ENCODE data around the gene FKBP14.
"Not testable (repeated sequence)": the region's sequence is repeated elsewhere in the genome, so short reads cannot be mapped to it uniquely, and the experiment has no call there.

Gene FKBP14

DNA sequence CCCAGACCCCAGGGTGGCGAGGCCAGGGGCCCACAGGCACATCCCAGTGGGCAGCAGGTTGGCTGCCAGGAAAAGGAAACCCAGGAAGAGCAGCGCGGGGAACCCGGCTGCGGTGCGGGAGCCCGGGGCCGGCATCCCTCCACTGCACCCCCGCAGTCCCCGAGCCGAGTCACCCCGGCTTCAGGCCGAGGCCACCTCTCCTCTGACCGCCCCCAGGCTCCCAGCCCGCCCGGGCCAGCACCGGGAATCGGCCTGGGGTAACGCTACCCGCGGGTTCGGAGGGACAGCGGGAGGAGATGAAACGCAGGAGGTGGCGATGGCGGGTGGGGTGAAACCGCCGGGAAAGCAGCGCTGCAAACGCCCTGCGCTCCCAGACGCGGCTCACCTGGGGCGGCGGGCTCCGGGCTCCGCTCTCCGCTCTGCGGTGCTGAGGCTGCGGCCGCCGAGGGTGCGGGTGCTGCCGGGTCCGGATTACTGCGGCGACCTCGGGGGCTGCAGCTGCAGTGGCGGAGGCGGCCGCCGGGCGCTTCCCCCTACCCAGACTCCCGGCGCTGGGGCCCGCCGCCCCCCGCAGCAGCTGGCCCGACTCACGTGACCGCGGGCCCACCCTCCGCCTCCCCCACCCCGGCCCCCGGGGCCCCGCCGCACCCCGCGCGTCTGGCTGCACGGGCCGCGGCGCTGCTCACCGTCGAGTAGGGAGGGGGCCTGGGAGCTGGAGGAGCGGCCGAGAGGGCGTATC, 37.1 kb downstream of the FKBP14 start, which contains the start of gene SCRN1:
Gene SCRN1, minus strand, starts transcription at position 545 of the 739 bp plus-strand sequence. CDS start 20,734 bp downstream, outside the sequence.
- no peak for DNase-seq

DNA sequence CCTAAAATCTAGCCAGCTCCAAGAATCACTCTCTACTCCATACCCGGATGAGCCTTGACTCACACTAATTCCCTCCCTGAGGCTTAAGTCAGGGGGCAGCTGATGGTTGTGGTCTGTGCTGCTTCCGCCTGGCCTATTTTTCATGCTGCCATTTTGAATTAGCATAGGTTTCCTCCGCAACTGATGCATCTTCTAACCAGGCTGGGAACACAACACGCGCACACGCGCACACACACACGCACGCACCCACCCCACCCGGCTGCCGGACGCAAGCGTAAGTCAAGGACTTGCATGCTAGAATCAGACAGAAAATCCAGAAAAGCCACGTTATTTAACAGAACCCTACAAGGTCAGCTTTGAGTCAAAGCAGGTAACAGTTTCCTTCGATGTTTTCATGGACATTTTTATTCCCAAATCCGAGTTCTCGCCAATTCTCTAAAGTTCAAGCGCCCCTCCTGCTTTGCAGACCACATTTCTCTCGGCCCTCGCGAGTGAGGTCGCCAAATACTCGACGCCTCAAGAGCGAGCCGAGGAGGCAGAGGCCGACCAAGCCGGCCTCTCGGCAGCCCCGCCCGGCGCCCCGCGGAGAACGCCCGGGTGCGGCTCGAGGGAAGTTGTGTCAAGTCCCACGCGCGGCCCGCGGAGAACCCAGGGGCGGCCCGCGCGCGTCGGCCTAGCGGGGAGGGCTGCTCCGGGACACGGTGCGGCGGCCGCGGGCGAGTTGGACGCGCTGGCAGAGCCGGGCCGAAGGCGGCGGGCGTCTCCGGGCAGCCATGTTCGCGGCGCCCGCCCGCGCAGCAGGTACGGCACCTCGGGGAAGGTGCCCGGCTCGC, 37.9 kb downstream of the FKBP14 start:
- no peak for DNase-seq

DNA sequence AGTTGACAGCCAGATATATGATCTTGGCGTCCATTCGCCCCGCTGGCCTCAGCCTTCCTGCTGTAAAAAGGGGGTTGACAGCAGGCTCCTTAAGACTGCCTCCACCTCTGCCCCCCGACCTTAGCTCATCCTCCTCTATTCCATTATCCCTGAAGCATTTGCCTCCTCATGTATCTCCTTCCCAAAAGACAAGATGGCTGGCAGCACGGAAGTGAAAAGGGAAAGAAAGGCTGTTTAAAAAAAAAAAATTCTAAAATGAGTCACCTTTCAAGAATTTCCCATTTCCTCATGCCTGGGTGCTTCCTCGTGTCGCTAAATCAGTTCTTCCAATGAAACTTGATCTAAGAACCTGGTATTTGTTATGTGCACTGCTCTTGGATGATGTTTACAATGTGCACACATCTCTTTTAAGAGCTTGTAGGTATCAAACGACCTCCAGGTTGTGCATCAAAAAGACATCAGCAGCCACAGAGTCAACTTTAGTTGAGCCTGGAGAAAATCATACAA, 38.6 kb downstream of the FKBP14 start:
- DNase-seq: no peak

DNA sequence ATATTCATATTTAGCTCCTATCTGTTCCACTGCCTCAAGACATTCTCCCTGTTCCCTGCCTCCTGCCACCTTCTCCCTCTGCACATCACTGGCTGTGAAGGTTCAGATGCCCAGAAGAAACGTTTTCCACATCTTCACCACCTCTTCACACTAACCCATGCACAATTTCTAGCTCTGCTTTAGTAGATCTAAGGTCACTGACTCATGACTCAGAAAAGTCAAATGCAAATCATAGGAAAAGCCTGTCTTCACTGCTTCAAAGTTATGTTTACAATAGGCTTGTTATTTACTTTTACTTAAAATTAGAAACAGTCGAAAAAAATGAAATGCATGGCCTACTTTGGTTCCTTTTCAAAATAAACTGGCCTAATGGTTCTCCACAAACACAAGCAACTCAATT, 39.4 kb downstream of the FKBP14 start:
- DNase-seq: no peak

DNA sequence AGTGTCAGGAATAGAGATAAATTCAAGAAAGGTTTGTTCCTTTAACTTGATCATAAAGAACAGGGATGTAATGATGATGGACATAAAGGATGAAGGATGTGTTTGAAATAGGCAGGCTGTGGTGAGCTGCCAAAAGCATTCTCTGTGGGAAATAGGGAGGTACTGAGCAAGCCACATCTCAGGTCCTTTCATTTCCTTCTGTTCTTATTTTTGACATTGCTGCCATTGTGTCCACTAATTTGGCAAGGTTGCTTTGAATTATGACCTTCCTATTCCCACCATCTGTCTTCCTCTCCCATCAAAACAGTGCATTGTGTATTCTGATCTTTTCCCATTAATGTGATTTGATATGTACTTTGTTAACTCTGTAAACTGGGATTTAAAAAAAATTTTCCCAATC, 46.4 kb downstream of the FKBP14 start:
- no peak for DNase-seq

DNA sequence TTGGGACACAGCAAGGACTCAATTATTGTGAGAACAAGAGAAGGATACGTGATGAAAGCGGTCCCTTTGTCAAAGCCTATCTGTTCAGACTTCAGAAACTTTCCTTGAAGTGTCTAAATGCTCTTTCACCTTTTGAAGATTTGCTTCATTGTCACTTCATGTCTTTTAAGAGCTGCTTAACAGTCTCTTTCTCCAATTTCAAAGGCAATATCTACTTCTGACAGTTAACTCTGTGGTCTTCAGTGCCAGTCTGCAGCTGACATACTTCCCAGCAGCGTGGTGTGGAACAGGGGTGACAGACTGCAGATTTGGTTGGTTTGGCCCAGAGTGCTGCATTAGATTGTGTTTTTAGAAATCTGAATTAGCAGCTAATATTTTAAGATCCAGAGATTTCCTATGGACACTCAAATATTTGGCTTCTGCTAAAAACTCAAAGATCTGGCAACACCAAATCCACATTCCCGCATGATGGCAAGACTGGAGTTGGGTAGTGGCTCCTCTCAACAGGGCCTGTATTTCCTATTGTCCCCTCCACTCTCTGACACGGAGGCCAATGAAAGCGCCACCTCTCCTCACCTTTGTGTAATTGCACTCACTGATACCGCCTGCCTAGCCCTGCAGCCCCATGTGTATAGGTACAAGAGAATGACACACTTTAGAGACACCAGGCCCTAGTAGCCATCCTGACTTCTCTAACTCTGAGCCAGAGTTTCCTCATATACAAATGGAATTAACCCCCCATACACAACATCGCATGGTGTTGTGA, 48.4 kb downstream of the FKBP14 start:
- peak; percentile 4 for DNase-seq

DNA sequence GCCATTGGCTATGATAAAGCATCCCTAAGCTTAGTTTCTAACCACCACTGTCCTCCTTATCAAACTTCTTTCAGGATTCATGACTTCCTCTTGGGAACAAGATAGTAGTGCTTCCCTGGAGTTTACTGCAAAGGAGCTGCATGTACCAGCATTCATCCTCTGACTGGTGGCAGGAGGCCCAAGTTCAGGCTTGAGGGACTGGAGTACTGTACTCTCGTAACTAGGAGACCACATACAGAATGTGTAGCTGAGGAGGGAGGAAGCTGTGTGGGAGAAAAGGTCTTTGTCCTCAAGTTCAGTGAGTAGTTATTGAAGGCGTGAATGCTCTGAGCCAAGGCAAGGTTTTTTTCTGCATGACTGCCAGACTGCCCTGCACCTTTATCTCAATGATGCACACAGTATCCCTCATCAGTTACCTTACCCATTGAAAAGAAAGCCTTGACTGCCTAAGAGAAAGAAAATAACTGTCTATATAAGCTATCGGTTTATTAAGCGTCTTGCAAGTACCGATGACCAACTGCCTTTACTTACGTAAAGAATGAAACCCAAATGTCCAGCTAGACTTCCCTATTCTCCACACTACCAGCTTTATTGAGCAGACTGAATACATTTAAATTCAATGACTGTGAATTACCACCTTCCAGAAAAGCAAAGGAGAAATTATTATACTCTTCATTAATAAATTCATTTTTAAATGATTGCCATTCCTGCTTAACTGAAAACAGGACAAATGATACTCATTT, 49.7 kb downstream of the FKBP14 start:
- DNase-seq: no peak

DNA sequence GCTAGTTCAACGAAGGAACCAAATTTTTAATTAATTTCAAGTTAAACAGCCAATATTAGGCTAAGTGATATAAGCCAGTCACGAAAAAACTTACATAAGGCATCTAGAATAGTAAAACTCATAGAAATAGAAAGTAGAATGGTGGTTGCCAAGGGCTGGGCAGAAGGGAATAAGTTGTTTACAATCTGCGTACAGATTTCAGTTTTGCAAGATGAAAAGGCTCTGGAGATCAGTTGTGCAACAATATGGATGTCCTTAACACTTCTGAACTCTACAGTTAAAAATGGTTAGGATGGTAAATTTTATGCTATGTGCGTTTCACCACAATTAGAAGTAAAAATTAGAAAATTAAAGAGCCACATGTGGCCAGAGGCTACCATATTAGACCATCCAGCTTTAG, 50.2 kb downstream of the FKBP14 start:
- DNase-seq: no peak

DNA sequence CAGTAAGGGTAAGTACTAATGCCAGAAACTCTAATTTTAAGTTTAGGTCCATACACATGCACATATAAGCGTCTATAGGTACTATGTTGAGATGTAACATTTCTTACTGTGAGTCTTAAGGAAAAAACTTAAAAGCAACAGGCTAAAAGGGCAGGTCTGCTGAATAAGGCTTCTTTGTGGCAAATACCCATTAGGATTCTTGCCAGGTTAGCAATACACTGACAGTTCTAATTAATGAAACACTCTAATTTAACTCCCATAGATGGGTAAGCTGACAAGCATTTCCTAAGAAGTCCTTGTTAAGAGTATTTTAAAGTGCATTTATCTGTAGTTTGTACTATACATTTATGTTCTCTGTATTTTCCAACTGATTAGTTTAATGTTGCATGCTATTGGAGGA, 50.9 kb downstream of the FKBP14 start:
- DNase-seq: no peak

DNA sequence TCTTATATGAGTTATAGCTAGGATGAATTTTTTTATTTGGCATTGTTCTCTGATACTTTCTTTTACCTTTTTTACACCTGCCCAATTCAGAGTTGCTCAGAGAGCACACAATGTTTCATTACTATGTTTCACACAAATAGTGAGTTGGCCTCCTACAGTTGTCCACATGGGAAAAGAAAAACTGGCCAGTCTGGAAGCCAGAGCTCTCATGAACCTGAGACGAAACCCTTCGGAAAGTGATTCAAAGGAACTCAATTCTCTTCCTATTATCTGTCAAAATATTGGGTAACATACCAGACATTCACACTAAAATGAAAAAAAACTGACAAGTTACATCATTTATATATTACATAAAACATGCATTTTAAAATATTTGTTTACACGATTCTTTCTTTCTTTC, 52.2 kb downstream of the FKBP14 start:
- DNase-seq: no peak

DNA sequence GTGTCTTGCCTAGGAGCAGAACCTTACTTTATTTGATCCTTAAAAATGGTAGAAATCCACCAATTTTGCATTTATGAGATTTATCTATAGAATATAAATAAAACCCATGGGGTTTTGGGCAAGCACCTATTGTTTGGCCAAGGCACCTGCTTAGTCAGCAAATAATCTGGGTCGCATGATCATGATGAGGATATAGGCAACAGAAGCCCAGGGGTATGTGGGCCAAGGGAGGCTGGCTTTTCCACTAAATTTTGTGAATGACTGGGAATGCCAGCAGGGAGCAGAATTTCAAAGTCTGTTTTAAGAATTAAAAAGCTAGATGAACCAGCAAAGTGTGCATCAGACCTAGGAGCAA, 54.2 kb downstream of the FKBP14 start:
- no peak for DNase-seq

DNA sequence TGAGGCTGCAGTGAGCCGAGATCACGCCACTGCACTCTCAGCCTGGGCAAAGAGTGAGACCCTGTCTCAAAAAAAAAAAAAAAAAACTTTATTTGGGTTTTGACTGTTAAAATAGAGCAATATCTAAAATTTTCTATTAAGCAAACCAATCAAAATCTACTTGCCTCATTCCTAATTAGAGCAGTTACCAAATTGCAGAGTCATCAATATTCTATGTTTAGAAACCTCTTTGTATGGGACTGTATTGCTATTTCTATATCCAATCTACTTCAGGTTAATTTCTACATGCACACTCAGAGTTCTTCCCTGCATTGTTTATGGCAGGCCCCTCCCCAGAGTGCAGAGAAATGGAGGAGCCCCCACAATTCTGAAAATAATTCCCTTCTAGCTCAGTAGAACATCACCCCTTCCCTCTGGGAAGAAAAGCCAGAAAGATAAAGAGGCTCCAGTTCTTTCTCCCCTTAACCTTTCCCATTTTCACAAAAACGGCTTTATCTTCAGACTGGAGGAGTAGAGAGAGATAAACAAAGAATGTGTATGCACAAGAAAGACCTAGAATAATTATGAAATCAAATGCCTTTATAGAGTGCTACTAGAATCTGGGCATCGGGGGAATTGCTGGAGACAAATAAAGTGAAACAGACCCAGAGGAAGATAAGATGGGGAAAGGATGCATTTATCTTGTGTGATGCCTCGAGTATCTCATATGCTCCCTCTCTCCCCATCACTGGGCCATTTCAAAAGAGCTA, 54.8 kb downstream of the FKBP14 start:
- DNase-seq: no peak

DNA sequence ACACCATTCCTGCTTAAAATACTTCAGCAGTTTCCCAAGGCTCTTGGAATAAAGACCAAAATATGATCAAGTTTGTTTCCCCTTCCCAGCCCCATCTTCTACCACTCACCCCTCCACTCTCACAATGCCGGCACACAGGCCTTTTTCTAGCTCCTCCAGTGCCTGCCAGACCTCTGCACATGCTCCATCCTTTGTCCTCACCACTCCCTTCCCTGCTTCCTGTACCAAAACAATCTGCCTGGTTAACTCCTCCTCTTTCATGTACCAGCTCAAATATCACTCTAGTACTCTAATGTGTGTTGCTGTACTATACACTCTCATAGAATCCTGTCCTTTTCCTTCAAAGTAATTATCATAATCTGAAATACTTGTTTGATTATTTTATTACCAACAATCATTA, 56.3 kb downstream of the FKBP14 start:
- DNase-seq: no peak

DNA sequence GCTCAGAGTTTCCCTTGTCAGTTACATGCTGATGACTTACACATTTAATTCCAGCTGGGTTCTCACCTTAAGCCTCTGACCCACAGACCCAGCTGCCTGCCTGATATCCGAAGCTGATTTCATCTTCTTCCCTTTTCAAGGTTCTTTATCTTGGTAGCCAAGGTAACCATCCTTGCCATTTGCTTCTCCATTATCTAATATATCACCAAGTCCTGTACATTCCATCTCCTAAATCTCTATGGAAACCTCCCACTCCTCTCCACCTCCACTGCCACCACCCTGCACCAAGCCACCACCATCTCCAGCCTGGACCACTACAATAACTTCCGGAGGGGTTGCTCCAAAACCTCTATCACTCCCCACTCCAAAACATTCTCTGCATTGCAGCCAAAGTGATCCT, 56.8 kb downstream of the FKBP14 start:
- no peak for DNase-seq

DNA sequence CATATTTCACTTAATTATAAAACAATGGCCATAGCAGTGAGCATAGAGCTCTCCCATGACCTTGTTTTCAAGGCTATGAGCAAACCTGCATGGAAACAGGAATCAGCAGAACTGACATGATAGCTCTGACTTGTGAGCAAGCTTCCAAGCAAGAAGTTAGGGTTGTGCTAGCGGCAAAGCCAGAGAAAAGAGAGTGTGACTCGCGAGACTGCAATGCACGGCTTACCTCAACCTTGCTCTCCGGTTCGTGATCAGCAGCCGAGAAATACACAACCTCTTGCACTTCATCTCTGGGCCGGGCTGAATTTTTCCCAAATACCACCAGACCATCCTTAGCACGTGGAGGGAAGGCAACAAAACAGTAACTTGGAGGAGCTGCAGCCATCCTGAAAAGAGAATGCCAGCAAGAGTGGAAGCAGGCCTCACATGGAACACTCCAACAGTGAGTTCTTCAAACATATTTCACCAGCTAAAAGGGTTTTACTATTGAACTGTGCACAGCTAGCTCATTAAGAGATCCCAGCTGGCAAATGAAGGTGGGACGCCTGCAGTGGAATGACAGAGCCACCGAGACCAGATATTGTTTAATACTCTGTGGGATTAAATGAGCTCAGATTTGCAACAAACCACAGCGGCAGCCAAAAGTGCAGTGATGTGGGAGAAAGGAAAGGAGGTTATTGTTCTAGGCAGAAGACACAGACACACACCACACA, 57.7 kb downstream of the FKBP14 start:
- DNase-seq: no peak

DNA sequence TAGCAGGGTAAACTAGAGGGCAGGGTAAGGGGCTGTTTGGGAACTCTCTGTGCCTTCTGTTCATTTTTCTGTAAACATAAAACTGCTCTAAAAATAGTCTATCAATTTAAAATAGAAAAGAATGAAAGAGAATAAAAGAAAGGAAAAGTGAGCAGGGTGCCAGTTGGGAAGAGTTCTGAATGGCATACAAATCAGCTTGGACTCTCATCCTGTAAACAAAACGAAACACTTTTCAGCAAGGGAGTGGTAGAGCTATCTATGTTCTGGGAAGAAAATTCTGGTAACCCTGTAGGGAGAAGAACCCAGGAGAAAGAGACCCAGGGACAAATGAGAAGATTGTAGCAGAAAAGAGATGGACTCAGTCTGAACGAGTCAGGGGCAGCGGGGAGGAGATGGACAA, 61.5 kb downstream of the FKBP14 start:
- DNase-seq: no peak

DNA sequence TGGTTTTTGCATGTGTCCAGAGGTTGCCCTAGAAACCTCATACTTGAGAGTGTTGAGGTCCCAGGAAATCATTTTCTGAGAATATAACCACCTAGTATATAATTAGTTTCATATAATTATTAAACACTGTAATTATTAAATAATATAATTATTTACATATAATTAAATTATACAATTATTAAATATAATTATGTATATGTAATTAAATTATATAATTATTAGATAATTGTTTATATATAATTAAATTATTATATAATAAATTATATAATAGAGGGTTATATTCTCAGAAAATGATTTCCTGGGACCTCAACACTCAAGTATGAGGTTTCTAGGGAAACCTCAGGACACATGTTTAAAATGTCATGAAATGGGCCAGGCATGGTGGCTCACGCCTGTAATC, 64.5 kb downstream of the FKBP14 start:
- DNase-seq: no peak

DNA sequence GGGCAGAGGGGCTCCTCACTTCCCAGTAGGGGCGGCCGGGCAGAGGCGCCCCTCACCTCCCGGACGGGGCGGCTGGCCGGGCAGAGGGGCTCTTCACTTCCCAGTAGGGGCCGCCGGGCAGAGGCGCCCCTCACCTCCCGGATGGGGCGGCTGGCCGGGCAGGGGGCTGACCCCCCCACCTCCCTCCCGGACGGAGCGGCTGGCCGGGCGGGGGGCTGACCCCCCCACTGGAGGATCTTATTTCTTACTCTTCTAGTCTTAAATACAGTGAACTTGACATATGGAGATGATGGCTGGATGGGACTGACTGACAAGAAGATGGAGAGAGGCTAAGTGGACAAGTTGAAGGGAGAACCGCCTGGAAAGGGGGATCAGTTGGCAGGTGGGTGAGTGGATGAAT, 64.9 kb downstream of the FKBP14 start:
- DNase-seq: not testable (repeated sequence)
